Activated CD8-positive, alpha-beta memory T cell treated with anti-CD3 and anti-CD28 coated beads for 48 hours (primary cell): ENCODE measurements around the gene ASIC3.
"Not testable (repeated sequence)": the region's sequence is repeated elsewhere in the genome, so short reads cannot be mapped to it uniquely, and the experiment has no call there.

Source experiments
- DNase-seq, 3 experiments: peaks; one replicate each; pipeline ENCODE4 v3.0.0-alpha.2; 2020; ENCODE audit warnings: low read depth in 2 of 3, low spot score in 2 of 3

ASIC3 gene

DNA sequence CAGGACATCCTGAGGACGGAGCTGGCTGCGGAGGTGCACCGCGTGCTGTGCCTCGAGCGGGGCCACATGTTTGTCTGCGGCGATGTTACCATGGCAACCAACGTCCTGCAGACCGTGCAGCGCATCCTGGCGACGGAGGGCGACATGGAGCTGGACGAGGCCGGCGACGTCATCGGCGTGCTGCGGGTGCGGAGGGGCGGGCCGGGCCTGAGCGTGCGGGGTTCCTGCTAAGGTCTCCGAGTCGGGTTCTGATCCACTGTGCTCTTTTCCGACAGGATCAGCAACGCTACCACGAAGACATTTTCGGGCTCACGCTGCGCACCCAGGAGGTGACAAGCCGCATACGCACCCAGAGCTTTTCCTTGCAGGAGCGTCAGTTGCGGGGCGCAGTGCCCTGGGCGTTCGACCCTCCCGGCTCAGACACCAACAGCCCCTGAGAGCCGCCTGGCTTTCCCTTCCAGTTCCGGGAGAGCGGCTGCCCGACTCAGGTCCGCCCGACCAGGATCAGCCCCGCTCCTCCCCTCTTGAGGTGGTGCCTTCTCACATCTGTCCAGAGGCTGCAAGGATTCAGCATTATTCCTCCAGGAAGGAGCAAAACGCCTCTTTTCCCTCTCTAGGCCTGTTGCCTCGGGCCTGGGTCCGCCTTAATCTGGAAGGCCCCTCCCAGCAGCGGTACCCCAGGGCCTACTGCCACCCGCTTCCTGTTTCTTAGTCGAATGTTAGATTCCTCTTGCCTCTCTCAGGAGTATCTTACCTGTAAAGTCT is 34.4 kb upstream of the ASIC3 start:
- DNase-seq: peak; percentile 58 to 74 (median 64)

DNA sequence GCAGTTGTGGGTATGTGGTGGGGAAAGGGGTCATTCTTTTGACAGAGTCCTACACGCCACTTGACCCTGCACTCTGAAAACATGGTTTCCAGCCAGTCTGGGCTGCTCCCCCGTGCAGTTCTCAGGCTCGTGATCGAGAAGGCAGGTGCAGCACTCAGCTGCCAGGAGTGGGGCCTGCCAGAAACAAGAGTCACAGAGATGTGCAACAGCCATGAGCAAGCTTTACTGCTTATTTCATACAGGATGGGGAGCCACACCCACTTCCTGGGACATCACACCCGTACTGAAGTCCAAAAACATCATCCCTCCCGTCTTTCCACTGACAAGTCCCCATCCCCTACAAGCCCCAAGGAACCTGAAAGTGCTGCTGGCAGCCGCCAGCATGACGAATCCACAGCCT is 33.4 kb upstream of the ASIC3 start:
- DNase-seq: no peak

DNA sequence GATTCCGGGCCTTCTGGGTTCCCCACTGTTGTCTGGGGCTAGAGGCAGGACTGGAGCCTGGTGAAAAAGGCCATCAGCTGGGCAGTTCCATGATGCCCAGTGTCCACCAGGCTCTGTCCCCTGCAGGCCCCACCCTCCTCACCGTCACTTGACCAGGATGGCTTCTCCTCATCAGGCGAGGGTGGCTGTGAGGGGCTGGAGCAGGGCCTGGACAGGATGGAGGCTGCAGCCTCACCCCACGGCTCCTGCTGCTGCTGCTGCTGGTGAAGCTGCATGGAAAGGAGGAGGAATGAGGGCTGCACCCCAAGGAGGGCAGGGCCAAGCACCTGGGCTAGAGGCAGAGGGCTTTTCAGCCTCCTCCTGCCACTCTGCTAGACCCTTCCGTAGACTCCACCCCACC is 32.4 kb upstream of the ASIC3 start:
- no peak for DNase-seq

- DNase-seq: no peak
These were observed 31.8 kb upstream of the ASIC3 start for GRCh38 chr7:151016505-151016904.

- no peak for DNase-seq
These were observed 31.4 kb upstream of the ASIC3 start for GRCh38 chr7:151016942-151017341.

- no peak for DNase-seq
These were observed 30.9 kb upstream of the ASIC3 start for GRCh38 chr7:151017370-151017952.

DNA sequence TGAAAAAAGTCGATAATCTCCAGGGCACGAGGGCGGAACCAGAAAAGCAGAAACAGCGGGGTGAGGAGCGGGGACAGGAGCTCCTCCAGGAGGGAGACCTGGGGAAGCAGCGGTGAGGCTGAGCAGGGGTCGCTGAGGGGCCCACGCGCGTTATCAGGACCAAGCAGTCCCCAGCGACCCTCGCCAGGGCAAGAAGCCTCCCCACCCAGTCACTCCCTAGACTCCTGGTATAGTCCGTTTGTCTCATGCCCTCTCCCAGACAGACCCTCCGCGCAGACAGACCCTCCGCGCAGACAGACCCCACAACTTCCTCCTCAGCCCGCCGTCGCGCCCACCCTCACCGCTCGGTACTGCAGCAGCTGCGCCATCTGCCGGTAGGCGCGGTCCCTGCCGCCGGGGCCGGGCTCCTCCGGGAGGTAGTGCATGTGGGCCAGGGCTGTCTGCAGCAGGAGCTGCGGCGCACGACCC is 30.3 kb upstream of the ASIC3 start:
- peak; percentile 58 to 79 (median 77) for DNase-seq

DNA sequence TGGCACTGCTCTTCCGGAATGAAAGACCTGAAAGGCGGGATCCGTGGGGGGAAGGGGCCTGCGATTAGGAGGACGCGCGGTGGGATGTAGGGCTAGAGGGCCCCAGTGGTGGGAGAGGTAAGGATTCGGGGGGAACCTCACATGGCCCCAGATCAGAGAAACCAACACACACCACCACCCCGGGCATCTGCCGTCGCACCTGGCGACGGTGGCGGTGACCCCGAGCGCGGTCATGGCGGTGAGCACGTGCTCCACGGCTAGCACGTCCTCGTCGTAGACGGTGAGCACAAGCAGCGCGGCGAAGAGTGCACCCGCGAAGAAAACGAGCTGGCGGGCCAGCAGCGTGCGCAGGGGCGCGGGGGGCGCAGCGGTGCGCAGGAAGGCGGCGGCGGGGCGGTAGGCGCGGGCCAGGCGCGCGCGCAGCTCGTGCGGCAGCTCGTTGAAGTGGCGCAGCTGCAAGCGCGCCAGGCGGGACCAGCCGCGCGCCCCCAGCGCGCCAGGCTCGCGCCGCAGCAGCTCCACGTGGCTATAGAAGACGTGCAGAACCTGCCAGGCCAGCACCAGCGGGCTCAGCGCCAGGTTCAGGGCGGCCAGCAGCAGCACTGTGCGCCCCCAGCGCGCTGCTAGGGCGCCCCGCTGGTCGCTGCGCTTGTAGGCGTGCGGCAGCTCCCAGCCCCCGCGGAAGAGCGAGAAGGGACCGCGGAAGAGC is 29.8 kb upstream of the ASIC3 start:
- DNase-seq: no peak

- no peak for DNase-seq
These were observed 29.2 kb upstream of the ASIC3 start for GRCh38 chr7:151019130-151019447.

DNA sequence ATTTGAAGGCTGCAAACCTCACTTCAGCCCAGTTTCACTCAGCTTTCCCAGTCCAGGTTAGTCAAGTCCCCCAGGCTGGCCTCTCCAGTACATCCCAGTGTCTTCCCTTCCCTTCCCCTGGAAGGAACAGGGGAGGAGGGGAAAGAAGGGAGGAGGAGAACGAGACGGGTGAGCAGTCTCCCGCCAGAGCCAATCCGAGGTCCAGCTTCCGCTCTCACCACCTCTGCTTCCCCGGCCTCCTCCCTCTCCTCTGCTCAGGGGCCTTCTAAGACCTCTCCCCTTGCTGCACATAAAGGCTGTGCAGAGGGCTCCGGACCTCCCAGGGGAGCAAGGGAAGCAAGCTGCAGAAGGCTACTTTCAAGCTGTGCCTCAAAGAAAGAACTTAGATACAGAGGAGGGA is 28.1 kb upstream of the ASIC3 start:
- DNase-seq: no peak

- DNase-seq: no peak
These were observed 25.1 kb upstream of the ASIC3 start for GRCh38 chr7:151023232-151023631.

DNA sequence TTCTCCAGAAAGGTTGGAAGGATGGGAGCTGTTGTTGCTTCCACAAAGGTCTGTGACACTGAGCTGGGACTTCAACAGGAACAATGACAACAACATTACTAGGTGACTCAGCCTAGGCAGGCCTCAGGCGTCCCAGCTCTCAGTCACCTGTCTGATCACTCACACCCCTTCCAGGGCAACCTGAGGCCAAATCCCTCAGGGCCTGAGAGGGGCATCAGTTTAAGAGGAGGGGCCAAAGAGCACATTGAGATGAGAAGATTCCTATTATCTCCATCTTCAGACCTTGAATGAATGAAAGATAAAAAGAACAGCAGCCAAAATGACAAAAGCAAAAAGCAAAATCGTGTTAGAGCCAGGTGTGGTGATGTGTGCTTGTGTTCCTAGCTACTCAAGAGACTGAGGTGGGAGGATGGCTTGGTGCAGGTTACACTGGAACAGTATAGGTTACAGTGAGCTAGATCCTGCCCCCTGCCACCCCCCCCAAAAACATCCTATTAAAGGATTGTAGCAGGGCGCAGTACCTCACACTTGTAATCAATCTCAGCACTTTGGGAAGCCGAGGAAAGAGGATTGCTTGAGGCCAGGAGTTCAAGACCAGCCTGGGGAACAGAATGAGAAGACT is 23.8 kb upstream of the ASIC3 start, which contains the start of gene ATG9B:
Gene ATG9B (minus strand): TSS at position 60 of the 622 bp plus-strand sequence. CDS start 71 bp downstream, outside the sequence.
- DNase-seq: no peak

DNA sequence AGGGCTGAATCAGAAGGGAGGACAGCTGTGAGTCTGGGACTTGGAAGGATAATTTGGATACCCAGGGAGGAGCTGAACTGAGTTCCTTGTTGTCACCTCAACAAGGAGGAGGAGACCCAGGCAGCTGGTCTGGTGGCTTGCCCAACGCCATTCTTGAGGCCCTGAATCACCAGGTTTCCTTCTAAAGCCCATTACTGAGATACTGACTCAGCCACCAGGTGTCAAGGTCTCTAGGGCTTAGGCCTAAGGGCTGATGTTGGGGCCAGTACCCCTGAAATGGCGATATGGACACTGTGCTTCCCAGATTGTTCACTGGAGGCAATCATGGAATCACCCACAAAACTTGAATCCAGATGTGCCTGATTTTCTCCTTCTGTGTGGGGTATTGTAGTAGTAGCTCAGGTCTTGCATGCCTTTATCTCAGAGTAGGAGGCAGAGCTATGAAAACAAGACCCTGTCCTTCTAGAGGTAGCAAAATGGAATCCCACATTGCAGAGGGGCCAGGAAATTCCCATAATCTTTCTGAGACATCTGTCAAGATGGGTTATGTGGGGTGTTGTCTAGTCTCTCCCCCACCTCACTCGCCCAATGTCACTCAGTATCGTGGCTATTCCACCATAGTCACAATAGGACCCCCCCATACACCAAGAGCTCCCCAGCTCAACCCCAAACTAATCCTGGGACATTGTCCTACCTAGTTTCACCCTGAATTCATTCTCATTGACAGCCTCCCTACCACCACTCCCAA is 22.2 kb upstream of the ASIC3 start:
- DNase-seq: no peak

DNA sequence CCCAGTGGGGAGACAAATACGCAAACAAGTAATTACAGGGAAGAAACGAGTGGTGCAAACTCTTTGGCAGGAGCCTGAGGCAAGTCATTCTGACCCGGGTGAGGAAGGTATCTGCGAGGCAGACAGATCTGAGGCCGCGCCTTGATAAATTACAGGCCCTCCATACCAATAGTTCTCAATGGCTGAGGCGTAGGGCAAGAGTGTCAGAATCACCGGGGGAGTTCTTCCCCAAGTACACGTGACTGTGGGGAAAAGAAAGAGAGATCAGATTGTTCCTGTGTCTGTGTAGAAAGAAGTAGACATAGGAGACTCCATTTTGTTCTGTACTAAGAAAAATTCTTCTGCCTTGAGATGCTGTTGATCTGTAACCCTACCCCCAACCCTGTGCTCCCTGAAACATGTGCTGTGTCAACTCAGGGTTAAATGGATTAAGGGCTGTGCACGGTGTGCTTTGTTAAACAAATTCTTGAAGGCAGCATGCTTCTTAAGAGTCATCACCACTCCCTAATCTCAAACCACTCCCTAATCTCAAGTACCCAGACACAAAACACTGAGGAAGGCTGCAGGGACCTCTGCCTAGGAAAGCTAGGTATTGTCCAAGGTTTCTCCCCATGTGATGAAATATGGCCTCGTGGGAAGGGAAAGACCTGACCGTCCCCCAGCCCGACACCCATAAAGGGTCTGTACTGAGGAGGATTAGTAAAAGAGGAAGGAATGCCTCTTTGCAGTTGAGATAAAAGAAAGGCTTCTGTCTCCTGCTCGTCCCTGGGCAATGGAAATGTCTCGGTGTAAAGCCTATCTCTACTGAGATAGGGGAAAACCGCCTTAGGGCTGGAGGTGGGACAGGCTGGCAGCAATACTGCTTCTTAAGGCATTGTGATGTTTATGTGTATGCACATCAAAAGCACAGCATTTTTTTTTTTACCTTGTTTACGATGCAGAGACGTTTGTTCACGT is 21.3 kb upstream of the ASIC3 start:
- not testable (repeated sequence) for DNase-seq

DNA sequence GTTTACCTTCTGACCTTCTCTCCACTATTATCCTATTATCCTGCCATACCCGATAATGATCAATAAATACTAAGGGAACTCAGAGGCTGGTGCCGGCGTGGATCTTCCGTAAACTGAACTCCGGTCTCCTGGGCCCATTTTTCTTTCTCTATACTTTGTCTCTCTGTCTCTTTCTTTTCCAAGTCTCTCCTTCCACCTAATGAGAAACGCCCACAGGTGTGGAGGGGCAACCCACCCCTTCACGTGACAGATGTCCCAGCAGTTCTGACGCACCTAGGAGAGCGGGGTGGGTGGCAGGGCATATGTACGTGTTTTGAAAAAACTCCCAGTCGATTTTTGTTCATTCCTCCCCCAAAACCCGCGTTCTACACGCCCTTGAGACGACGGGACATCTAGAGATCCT is 20.6 kb upstream of the ASIC3 start:
- not testable (repeated sequence) for DNase-seq

- peak; percentile 93 to 96 (median 93) for DNase-seq
These were observed 20.0 kb upstream of the ASIC3 start, which contains the start of gene ABCB8 for GRCh38 chr7:151028131-151028947. Gene ABCB8 (plus strand): TSS chr7:151028450. CDS start chr7:151028516, 66 bp downstream.

GRCh38 chr7:151028948-151029501 is 19.3 kb upstream of the ASIC3 start:
- DNase-seq: no peak

GRCh38 chr7:151031011-151031410 is 17.3 kb upstream of the ASIC3 start:
- DNase-seq: no peak
